Astrocyte of the spinal cord (primary cell): ENCODE data around the gene SLC5A5.

ENCODE experiments used
- DNase-seq: peaks from one replicate; pipeline ENCODE4 v3.0.0; 2011; ENCODE audit warnings: low read depth, low spot score
- H3K4me3 ChIP-seq: 2 replicates; pipeline ENCODE4 v1.5.1; 2011; ENCODE audit warnings: low read depth, mild to moderate bottlenecking, low read length, moderate library complexity
- CTCF ChIP-seq: IDR thresholded peaks from 2 replicates; pipeline ENCODE4 v1.5.1; 2012; ENCODE audit warnings: low read depth, mild to moderate bottlenecking, low read length, inconsistent platforms
- in situ Hi-C: cut with HindIII; loops from 2 replicates; pipeline ENCODE4 v1.10.0; 2017; ENCODE audit warnings: low sequenced_read_pairs

The SLC5A5 gene

DNA sequence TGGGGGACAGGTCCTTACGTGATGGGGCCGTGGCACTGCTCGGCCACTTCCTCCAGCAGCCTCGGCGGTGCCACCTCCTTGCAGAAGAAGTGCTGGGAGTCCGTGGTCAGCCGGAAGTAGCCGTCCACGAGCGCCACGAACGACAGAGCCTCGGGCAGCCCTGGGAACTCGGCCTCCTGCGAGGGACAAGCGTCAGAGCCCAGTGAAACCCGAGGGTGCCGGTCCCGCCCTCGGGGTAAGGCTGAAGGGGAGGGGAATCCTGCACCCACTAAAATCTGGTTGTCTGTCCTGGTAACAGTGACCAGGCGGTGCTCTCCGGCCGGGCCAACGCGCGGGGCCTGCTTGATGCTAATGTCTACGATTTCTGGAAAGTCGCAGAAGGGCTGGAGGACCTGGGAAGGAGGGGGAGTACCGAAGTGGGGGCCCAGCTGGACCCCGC lies 30.4 kb upstream of the SLC5A5 start:
- no peak for TF ChIP-seq CTCF
- no peak for DNase-seq
- peak overlapping the region; percentile 26 for H3K4me3 ChIP-seq
- in situ Hi-C loops = no loop called here

- TF ChIP-seq CTCF = no peak
- peak; percentile 82 for DNase-seq
- H3K4me3 ChIP-seq = peak overlapping the region; percentile 26
Measured at GRCh38 chr19:17841810-17842662, 29.7 kb upstream of the SLC5A5 start.

GRCh38 chr19:17842663-17843291 lies 29.0 kb upstream of the SLC5A5 start:
- peak overlapping the region; percentile 18 for H3K4me3 ChIP-seq
- no peak for TF ChIP-seq CTCF
- in situ Hi-C loops = no loop called here
- no peak for DNase-seq

More at GRCh38 chr19:17841810-17842662, 29.7 kb upstream of the SLC5A5 start:
- in situ Hi-C loops = no loop called here

GRCh38 chr19:17843292-17843827 lies 28.4 kb upstream of the SLC5A5 start:
- in situ Hi-C loops = no loop called here
- H3K4me3 ChIP-seq = no peak overlapping the region
- TF ChIP-seq CTCF = no peak
- DNase-seq = no peak

DNA sequence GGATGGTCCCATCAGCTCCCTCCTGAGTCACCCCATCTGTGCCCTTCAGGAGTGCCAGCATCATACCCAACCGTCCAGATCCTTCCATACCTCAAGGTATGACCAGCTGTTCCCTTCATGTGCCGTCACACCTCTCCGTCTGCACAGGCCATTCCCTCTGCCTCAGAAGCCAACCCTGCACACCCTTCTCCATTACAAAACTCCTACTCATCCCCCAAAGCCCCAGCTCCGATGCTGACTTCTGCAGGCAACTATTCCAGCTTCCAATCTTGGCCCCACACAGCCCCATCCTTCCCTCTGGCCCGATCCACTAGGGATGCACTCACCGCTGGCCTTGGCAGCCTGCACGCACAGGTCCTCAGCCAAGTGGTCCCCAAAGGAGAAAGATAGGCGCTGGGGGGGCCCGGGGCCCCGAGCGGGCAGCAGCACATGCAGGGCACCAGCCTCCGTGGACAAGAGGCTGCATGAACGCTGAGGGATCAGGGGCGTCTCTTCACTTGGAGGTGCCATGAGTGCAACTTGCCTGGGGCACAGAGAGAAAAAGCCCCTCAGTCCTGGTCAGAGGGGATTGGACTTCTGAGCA lies 27.7 kb upstream of the SLC5A5 start:
- in situ Hi-C loops = no loop called here
- H3K4me3 ChIP-seq = no peak overlapping the region
- no peak for DNase-seq
- TF ChIP-seq CTCF = no peak

GRCh38 chr19:17846146-17846545 lies 25.6 kb upstream of the SLC5A5 start:
- DNase-seq = no peak
- no peak overlapping the region for H3K4me3 ChIP-seq
- no peak for TF ChIP-seq CTCF
- in situ Hi-C loops = no loop called here
